Measurements from ENCODE around the gene NHP2.
"Not testable (repeated sequence)": the region's sequence is repeated elsewhere in the genome, so short reads cannot be mapped to it uniquely, and the experiment has no call there.

The NHP2 gene

DNA sequence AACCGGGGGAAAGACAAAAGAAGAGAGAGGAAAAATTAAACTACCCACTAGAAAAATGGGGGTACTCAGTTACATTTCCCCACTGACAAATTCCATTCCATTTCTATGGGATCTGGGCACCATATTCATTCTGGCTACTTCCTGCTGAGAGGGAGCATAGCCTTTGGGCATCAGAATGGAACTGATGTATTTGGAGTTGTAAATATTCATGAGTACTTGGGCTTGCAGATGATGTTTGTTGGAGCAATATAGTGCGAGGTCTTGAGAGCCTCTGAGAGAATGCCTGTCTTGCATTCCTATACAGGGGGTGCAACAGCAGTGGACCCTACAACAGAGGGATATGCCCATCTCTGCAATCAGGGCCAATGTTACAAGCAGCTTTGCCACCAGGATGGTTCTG is 16.8 kb upstream of the NHP2 start:
- no peak for DNase-seq

DNA sequence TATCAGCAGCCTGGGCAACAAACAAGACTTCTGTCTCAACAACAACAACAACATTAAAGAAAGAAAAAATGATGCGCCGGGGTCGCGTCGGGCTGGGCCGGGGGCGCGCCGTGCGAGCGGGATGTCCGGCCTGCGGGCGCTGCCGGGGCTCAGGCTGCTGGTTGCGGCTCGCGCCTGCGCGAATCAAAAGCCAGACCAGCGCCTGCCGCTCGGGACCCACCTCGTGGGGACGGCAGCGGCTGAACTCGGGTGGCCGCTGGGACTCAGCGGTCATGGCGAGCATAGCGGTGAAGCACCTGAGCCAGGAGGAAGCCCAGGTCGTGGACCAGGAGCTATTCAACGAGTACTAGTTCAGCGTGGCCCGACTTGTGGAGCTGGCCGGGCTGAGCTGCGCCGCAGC is 11.9 kb upstream of the NHP2 start:
- no peak for DNase-seq

DNA sequence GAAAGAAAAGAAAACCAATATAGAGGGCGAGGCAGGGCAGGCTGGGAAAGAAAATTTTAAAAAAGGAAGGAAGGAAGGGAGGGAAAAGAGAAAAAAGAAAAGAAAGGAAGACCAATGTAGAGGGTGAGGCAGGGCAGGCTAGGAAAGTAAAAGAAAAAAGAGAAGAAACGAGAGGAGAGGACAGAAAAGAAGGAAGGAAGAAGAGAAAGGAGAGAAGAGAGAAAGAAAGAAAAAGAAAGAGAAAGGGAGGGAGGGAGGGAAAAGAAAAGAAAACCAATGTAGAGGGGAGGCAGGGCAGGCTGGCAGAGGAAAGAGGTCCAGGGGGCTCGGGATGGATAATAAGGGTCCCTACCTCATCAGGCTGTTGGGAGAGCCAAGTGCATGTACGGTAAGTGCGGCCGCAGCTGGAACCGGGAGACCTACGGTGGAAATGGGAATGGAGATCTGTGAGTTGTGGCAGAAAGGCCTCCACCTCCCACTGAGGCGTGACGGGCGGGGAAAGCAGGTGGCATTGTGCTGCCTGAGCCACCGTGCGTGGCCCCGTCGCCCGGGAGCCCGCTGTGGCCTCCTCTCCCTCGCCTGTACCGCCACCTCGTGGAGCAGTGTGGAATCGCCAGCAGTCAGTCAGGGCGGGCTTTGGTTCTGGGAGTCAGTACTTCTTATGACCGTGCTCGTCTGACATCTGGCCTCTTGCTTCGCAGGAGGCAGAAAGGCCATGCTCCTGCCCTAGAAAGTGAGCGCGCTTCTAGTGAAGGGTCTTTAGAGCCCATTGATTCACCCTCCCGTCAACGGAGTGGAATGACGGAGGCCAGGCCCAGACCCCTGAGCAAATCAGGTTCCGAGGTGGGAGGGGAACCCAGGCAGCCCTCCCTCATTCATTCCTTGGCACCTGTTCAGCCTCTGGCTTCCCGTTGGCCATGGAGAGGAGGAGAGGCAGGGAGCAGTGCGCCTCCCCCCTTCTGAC is 10.4 kb upstream of the NHP2 start:
- no peak for DNase-seq

DNA sequence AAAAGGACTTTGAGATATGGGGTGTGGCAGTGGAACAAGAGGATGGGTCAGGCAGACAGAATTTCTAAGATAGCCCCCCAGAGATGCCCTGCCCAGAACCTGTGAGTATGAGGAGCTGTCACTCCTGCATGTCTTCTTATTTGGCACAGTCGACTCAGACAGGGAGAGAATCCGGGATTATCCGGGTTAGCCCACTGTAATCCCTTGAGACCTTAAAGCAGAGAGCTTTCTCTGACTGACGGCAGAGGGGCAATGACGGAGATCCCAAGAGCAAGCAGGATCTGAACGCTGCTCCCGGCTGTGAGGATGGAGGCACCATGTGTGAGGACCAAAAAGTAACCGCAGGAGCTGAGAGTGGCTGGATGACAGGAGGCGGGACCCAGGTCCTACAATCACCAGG is 8.8 kb upstream of the NHP2 start:
- DNase-seq = no peak

DNA sequence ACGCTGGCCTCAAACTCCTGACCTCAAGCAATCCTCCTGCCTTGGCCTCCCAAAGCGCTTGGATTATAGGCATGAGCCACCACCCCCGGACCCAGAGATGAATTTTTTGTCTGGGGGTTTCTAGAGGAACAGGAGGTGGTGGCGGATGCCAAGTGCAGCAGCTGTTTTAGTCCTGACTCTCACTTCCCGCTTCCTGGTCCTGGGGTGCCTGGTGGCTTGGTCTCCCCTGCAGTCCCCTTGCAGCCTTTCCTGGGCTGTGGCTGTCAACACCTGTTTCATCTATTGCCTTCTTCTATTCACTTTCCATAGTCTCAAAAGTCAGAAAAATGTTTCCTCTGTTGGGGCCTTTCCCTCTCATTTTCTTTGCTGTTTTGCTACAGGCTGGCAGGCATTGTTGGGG is 6.5 kb upstream of the NHP2 start:
- no peak for DNase-seq

DNA sequence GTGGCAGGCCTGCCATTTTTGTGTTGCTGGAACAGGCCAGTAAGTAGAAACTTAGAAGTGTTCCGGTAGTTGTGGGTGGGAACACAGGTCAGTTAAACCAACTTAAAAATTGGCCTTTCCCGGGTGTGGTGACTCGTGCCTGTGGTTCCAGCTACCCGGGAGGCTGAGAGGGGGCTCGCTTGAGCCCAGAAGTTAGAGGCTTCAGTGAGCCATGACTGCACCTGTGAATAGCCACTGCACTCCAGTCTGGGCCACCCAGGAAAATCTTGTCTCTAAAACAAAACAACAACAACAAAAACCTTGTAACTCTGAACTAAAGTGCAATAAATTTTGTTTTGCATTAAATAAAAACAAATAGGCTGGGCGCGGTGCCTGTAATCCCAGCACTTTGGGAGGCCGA is 1.4 kb upstream of the NHP2 start:
- no peak for DNase-seq

- no peak for DNase-seq
These were observed 917 bp downstream of the NHP2 start for GRCh38 chr5:178152491-178153444.

DNA sequence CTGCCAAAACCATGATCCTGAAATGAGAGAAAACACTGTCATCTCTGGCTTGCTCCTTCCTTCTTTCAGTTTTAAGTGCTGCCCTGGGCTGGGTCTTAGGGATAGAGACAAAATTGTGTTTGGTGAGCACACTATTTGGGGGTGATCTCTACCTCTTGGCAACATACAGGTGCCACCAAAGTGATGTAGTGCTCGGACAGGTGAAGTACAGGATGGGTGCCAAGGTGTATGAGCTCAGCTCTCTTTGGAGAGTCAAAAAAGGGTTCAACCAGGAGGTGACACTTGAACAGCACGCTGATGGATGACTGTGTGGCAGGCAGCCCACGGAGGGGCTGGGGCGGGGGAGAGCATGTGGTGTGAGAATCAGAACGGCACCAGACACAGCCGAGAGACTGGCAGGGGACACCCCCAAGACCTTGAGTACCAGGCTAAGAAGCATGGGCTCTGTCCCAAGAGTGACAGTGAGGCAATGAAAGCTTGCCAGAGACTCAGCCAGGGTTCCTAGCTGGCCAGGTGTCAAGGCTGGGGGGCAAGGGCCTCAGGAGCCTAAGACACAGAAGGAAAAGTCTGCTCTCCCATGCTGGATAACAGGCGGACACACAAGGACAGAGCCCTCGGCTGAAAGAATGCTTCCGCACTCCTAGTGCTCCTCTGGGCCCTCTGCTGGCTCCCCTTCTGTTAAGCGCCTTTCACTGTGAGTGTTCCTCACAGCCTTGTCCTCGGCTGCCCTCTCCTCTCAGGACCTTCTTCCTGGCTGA is 2.5 kb downstream of the NHP2 start:
- no peak for DNase-seq

DNA sequence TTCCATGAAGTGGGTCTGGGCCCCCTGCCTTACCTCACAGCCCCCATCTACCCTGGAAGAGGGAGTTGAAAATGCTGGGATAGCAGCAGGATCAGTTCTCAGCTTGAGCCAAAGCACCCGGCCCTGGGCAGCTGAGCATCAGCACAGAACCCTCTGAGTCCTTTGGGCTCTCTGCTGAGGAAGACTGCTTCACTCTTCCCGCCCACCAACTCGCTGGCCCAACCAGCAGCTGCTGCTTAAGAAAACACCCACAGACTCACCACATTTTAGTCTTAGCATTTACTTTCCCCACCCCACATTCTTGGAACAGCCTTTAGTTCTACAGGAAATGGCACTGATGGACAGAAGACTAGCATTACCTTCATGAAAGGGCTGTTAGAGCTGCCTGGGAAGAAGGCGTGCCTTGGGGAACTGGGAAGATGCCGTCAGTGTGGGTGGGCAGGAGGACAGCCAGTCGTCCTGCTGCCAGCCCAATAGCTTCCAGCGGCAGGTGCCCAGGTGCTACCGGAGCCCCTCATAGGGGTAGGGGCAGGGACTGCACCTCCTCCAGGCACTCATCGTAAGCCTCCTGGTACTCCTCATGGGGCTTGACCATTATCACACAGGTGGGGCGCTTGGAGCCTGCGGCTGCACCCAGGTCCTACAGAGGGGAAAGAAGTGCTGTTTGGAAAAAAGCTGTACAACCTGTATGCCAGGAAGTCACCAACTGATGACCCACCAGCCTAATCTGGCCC is 4.3 kb downstream of the NHP2 start:
- DNase-seq = no peak

DNA sequence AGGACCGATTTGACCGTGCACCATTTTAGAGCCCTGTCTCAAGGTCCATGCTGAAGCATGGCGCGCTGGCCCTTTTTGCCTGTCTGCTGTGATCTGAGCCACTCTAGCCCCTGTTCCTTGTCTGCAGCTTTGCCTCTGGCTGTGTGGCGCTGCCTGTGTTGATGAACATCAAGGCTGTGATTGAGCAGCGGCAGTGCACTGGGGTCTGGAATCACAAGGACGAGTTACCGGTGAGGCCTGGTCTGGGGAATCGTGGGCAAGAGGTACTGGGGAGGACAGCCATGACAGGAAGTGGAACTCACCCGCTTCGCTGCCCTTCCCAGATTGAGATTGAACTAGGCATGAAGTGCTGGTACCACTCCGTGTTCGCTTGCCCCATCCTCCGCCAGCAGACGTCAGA is 6.3 kb downstream of the NHP2 start:
- no peak for DNase-seq

DNA sequence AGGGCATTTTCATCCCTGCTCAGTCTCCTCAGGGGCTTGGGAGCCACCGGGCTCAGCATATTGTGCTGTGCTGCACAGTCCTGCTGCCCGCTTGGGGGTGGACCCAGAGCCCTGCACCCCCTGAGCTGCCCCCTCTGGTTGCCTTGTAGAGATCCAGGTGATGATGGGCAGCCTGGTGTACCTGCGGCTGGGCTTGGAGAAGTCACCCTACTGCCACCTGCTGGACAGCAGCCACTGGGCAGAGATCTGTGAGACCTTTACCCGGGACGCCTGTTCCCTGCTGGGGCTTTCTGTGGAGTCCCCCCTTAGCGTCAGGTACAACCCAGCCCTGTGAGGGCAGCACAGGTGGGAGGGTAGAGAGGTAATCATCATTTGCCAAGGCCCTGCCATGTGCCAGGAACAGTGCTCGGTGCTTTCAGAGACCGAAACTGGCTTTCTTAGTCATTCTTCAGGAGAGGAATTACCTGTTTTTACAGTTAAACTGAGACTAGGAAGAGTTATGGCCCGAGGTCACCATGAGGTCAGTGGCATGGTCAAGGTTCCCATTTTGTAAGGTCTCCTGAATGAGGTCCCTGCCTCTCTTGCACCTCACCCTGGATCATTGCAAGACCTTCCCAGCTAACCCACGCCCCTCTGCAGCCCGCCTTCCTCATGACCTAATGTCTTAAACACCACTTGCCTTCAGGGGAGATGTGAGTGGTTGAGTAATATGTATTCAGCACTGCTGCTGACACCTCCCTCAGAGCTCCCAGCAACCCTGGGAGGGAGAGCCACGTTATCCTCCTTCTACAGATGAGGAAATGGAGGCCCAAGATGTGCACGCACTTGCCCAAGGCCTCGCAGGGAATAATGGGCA is 7.5 kb downstream of the NHP2 start:
- no peak for DNase-seq

- DNase-seq = no peak
These were observed 9.8 kb downstream of the NHP2 start for GRCh38 chr5:178143901-178144300.

DNA sequence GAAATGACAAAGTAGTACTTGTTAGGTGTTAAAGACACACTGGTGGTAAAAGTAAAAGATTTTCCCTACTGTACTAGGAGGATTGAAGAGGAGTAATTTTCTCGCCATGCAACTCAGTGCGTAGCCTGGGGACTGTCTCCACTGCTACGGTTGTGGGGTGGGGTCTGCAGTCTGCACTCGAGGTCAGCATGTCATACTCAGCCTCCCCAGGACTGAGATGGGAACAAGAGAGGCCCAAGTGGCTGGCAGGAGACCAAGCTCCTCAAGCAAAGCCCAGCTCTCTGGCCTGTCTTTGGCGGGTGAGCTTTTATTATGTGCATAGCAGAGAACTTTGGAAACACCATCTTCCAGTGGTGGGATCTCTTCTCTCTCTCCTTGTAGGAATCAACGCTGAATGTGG is 10.4 kb downstream of the NHP2 start:
- no peak for DNase-seq

GRCh38 chr5:178142642-178143041 is 11.0 kb downstream of the NHP2 start:
- DNase-seq = no peak

DNA sequence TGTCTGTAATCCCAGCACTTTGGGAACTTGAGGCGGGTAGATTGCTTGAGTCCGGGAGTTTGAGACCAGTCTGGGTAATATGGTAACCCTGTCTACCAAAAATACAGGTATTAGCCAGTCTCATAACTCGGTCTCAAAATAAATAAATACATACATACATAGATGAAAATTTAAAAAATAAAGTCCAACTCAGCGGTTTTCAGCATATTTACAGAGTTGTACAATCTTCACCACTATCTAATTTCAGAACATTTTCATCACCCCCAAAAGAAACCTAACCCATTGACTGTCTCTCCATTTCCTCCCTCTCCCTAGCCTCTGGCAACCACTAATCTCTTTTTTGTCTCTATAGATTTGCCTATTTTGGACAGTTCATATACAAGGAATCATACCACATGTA is 12.1 kb downstream of the NHP2 start:
- DNase-seq = no peak

GRCh38 chr5:178137991-178138390 is 15.7 kb downstream of the NHP2 start:
- DNase-seq = no peak

- no peak for DNase-seq
These were observed 16.7 kb downstream of the NHP2 start for GRCh38 chr5:178136990-178137389.

GRCh38 chr5:178131446-178131996 is 22.2 kb downstream of the NHP2 start:
- DNase-seq = no peak

DNA sequence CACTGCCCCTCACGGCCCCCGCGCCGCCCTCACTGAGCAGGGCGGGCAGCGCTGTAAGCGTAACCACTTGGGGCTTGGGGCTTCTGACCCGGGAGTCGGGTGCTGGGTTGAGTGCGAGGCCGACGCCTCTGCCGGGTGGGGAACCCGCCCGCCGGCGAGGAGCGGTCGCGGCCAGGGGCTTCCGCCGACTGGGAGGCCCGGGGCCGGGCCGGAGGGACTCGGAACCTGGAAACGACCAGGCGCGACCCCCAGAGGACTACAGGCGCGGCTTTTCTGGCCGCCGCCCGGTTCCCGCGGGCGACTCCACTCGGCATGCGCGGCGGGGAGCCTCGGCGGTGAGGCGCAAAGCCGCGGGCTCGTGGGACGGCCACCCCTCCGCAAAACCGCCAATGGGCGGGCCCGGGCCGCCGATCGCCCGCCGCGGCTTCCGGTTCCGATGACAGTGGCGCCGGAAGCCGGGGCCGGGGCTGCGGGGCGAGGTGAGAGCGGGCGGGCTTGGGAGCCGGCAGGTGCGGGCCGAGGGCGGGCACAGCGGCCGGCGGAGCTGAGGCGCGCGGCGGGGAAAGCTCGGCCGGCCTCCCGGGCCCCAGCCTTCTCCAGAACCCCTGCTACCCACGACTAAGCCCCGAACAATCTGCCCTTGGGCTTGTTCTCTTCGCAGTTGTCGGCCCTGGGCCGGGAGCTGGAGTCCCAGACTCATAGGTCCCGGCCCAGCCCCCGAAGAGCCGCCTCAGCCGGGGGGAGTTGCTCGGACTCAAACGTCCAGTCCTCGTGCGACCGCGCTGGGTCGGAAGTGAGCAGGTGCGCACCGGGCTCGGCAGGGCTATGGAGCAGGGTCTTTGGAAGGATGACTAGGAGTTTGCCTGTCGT is 22.9 kb downstream of the NHP2 start, which contains the start of gene RMND5B:
TSS of gene RMND5B (plus strand) at position 439 of the 870 bp plus-strand sequence. CDS start 7,106 bp downstream, outside the sequence.
- DNase-seq = peak; percentile 38

GRCh38 chr5:178130234-178130575 is 23.5 kb downstream of the NHP2 start:
- DNase-seq = not testable (repeated sequence)
